LoVo (cell line): ENCODE results near the gene COX4I2.
A peak's percentile ranks its signal among the peaks of the same experiment; 100 is the strongest.
"Not testable (repeated sequence)": the region's sequence is repeated elsewhere in the genome, so short reads cannot be mapped to it uniquely, and the experiment has no call there.

Source experiments
- DNase-seq: peaks from one replicate; pipeline ENCODE4 v3.0.0-alpha.2; 2016; ENCODE audit warnings: low spot score

COX4I2 gene

GRCh38 chr20:31654534-31654933 lies 16.8 kb downstream of the COX4I2 start:
- no peak for DNase-seq

GRCh38 chr20:31661625-31662371 lies 24.1 kb downstream of the COX4I2 start:
- peak; percentile 67 for DNase-seq

DNA sequence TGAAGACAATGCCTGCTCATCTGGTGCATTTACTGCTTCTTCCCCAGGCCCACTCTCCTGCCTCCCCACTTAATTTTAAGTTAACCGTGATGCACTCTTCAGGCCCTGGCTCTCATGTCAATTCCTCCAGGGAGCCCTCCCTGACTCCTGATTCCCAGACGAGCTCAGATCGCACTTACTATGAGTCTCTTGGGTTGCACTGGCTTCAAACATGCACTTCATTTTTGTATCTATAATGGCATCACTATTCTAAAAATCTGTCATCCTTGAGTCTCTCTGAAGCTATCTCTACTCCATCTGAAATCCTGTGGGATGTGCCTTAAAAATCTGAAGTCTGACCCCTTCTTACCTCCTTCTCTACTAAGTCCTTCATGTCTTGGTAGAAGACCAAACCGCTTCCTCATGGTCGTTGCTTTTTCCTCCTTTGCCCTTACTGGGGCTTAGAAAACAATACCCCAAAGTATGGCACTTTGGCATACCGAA lies 24.7 kb downstream of the COX4I2 start:
- no peak for DNase-seq

GRCh38 chr20:31663524-31663837 lies 25.8 kb downstream of the COX4I2 start:
- no peak for DNase-seq

GRCh38 chr20:31663838-31664695 lies 26.4 kb downstream of the COX4I2 start:
- DNase-seq, result no peak

DNA sequence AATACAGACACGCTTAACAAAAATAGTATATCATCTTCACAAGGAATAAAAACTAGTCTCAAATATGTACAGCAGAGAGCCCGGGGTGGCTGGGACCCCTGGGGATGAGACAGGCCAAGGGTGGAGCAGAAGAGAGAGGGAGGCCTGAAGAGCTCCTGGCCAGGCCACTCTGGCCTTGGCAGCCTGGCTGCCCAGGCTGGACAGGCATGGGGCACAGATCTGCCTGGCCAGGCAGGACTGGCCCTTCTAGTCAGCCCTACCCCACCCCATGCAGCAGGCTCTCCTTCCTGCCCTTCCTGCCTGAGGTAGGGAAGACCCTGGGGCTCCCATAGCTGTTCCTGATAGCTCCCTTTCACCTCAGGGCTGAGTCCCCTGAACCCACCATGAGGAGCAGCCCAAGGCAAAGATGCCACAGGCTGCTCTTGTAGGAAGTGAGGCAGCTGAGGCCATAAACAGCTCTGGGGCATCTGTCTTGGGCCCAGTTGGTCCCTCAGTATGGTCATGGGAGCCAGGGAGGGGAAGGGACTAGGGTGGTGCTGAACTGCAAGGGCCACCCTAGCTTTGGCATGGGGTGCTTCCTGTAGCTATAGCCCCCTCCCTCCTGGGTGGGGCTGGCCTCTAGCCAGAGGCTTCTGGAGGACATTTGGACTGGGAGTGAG lies 27.1 kb downstream of the COX4I2 start:
- DNase-seq, result no peak

GRCh38 chr20:31665753-31666152 lies 28.0 kb downstream of the COX4I2 start:
- DNase-seq, result no peak

- no peak for DNase-seq
Measured at GRCh38 chr20:31666258-31667042, 28.7 kb downstream of the COX4I2 start.

- DNase-seq, result no peak
Measured at GRCh38 chr20:31667315-31668285, 29.9 kb downstream of the COX4I2 start.

DNA sequence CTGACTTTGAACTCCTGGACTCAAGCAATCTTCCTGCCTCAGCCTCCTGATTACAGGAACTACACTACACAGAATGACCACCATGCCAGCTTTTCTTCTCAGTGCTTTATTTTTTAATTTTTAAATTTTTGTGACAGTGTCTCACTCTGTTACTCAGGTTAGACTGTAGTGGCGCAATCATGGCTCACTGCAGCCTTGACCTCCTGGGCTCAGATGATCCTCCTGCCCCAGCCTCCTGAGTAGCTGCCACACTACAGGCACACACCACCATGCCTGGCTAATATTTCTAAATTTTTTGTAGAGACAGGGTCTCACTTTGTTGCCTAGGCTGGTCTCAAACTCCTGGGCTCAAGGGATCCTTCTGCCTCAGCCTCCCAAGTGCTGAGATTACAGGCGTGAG lies 31.2 kb downstream of the COX4I2 start:
- DNase-seq, result not testable (repeated sequence)

DNA sequence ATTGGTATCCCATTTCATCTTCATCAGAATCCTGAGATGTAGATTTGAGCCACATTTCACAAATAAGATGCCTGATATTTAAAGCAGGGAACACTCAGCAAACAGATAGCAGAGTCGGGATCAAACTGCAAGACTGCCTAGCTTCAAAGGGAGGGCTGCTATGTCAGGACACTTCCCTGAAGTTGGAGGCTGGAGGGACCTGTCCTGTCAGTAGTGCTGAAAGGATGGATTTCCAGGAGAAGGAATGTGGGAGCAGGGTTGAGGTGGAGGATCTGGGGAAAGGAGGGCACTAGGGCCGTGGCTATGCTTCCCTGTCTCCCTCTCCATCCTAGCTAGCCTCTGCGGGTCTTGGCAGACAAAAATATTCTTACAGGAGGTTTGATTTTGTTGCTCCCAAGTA lies 32.2 kb downstream of the COX4I2 start:
- DNase-seq, result no peak

DNA sequence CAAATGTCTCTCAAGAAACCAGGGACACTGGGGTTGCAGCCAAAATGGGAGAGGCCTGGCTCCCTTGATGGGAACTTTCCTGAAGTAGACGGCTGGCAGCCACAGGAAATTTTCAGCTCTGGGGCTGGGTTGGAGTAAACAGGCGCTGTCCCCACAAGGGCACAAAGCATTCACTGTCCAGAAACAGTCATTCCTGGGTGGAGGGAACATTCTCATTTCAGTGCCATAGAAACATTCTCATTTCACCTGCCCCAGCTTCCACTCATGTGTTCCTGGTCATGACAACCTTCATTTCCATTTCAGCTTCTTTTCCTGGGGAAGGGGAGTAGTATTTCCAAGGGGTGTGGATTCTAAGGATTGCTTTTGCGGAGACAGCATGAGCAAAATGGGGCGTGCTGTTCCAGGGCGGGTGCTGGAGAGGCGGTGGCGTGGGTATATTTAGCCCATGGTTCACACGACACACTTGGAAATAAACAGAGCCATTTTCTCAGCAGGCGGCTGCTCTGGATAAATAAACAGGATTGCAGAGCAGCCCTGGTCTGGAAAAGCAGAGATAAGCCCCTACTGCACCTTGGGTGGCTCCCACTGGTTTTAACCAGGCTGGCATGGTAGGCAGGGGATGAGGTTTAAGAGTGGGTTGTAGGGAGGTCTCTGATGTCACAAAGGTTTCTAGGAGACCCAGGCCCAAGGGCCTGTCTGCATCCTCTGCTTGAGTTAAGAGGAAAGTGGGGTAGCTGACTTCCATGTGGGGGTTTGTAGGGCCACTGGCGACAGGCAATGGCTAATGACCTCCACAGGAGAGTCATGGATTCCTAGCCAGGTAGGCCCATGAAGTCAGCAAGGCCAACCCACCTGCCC lies 32.9 kb downstream of the COX4I2 start:
- peak; percentile 48 for DNase-seq

DNA sequence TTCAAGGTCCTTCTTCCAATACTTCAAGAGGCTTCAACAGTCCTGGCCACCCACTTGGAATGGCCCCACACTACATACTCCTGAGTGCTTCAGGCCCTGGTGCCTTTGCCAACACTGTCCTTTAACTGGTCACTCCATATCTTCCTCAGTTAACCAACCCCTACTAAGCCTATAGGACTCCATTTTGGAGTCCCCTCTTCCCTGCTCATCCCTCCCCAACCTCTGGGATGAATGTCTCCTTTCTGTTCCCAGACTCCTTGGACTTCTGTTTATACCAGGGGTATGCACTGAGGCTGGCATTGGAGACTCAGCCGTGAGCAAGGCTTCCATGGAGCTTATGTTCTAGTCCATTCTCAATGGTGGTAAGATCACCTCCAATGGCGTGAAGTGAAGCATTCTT lies 33.6 kb downstream of the COX4I2 start:
- no peak for DNase-seq

GRCh38 chr20:31673435-31673834 lies 35.7 kb downstream of the COX4I2 start:
- DNase-seq, result no peak

DNA sequence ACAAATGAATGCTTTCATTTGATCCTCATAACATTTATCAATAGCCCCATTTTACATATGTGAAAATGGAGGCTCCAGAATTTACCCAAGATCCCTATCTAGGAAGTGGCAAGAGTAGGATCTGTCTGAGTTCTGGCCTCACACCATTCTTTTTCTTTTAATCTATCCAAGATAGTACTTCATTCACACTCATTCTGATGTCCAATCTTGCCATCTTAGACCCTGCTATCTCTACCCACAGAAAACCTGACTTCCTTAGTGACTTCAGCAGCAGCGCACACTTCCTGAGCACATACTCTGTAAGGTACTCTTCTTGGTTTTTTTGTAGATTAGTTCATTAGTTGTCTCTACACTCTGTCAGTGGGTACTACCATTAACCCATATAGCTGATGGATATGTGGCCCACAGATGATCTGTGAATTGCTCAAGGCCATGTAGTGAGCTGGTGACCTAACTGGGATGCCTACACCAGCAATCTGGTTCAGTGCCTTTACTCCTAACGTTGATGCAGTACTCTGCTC lies 36.3 kb downstream of the COX4I2 start:
- no peak for DNase-seq

GRCh38 chr20:31674895-31675827 lies 37.4 kb downstream of the COX4I2 start:
- peak; percentile 40 for DNase-seq

DNA sequence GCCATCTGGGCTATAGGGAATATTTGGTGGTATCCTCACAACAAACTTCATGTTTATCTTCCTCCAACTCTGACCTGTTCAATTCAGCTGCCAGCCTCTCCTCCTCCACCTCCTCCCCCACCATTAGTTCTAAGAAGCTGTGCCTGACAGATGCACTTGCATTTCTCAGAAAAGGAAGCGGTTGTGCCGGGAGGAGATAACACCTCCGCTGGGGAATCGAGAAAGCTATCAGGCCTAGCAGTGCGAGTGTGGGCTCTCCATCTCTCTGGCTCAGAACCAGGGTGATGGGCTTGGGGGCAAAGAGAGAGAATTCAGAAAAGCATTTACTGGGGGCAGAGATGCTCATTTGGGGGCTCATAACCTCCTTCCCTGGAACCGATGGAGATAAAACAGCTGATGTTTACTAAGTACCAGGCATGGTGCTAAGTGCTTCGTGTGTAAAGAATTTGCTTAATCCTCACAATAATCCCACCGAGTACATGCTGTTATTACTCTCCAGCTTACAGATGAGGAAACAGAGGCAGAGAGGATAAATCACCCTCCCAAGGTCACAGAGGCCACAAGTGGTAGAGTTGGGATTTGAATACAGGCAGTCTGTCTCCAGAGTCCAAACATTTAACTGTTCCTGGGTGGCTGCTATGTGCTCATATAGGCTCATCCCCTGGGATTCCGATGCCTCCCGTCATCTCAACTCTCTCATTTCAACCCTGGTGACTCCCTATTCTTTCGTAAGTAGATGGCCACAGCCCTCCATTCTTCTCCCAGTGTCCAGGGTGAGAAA lies 38.3 kb downstream of the COX4I2 start:
- no peak for DNase-seq

DNA sequence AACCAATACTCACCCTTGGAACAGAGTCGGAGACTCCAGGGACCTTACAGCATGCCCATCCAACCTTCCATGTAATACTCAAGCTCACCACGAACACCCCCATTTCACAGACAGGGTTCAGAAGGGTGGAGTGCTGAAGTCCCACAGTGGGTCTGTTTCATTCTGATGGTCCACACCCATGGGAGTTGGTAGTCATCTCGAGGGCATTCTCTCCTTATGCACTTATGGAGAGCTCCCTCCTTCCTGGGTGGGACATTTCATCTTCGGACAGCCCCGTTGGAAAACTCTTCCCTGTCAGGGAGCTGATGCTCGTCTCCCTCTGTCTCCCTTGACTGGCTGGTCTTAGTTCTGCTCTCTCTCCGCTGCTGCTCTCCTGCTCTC lies 38.9 kb downstream of the COX4I2 start:
- DNase-seq, result no peak
